Panc1 (cell line): ENCODE results near the gene LINC00632.
A peak's percentile ranks its signal among the peaks of the same experiment; 100 is the strongest.

ENCODE experiments used
- CTCF ChIP-seq: fragments of 450-650 bp; IDR thresholded peaks from 2 replicates; pipeline ENCODE4 v1.5.1; 2017; ENCODE audit warnings: mild to moderate bottlenecking
- POLR2AphosphoS5 ChIP-seq: IDR thresholded peaks from 2 replicates; pipeline ENCODE4 v1.6.1; 2012; ENCODE audit warnings: mild to moderate bottlenecking, low read depth, low read length, moderate library complexity
- REST ChIP-seq, 2 experiments: IDR thresholded peaks; 2 replicates each; pipeline ENCODE4 v1.6.1; 2011 to 2012; ENCODE audit warnings: low read depth in 2 of 2, control low read depth in 1 of 2, low read length in 1 of 2, mild to moderate bottlenecking in 1 of 2, moderate library complexity in 1 of 2; ENCODE audit not compliant: insufficient read depth in 1 of 2
- SIN3A ChIP-seq: IDR thresholded peaks from 2 replicates; pipeline ENCODE4 v1.6.1; 2012; ENCODE audit warnings: low read depth, mild to moderate bottlenecking, low read length, moderate library complexity, borderline replicate concordance; ENCODE audit not compliant: insufficient read depth
- TCF7L2 ChIP-seq: IDR thresholded peaks from 2 replicates; pipeline ENCODE4 v1.6.1; 2011; ENCODE audit warnings: mild to moderate bottlenecking, low read depth, low read length, inconsistent platforms

- TF ChIP-seq POLR2AphosphoS5 (no peak), REST (IDR thresholded peaks at IDR 0.05; ENCODE audit: insufficient read depth in 1 of 2, low read depth in 2 of 2, low read length in 1 of 2) (no peak), CTCF (peak; percentile 41), SIN3A (no peak), TCF7L2 (no peak)
Observed at GRCh38 chrX:140697618-140698017, 11.9 kb upstream of the LINC00632 start.
